GM10248 (cell line): ENCODE data around the gene ZKSCAN1.

Experiments used
- CTCF ChIA-PET: fragments of 300-600 bp; sonication (Branson Sonifier 250); formaldehyde crosslinking; extraction: SDS; loops from one replicate; lab custom pipeline; 2021; ENCODE audit warnings: antibody characterized with exemption; lab: Yijun Ruan, JAX
- POLR2A ChIA-PET: fragments of 350-650 bp; sonication (Branson Sonifier 250); formaldehyde crosslinking; extraction: SDS; loops from one replicate; lab custom pipeline; 2020; ENCODE audit warnings: antibody characterized with exemption; lab: Yijun Ruan, JAX
- DNase-seq: peaks from one replicate; pipeline ENCODE4 v3.0.0; 2012; ENCODE audit errors: extremely low spot score
- CTCF ChIP-seq: IDR thresholded peaks from 2 replicates; pipeline ENCODE4 v1.5.1; 2012; ENCODE audit warnings: mild to moderate bottlenecking, low read depth; ENCODE audit errors: extremely low read depth, missing control alignments, control extremely low read depth

ZKSCAN1 gene

DNA sequence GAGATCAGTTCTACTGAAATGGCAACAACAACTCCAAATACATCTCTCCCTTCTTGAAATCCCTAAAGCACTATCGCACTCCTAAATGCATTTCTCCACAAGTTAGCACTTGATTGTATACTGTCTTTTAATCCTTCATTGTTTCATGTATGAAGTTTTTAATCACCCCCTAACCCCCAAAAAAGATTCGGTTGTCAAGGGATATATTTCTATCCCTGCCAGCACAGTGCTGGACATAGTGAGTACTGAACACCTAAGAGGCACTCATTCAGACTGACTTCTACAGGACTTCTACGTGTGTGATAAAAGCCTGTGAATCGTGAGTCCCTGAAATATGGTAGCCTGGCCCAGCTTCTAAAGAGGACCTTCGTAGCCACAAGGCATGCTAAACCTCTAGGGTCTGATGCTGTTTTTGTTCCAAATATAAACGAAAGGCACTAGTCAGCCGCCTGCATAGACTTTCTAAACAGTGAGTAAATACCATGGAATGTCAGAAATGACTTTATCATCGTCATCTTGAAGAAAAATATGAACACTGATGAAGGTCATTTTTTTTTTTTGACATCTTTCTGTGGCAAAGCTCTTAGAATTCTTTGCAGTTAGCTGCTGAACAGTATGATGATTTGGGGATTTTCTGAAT is 19.6 kb downstream of the ZKSCAN1 start:
- POLR2A ChIA-PET, result no interaction called here
- TF ChIP-seq CTCF, result no peak
- CTCF ChIA-PET, result no interaction called here
- DNase-seq, result no peak

DNA sequence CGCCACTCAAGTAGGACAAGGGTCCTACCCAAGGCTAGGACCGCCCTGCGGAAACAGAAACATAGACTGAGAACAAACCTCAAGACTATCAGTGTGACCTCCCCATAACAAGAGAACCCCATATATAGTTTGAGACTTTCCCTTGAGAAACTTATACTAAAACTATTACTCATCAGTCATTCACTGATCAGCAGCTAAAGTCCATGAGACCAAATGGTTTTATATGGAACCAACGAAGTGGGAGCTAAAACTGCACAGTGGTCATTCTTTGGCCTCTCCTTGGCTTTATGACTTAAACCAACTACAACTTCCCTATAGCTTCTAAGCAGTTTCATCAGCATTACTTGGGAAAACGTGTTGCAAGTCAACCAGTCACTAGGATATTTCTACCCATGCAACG is 20.5 kb downstream of the ZKSCAN1 start:
- DNase-seq, result no peak
- TF ChIP-seq CTCF, result no peak
- POLR2A ChIA-PET, result no interaction called here
- CTCF ChIA-PET, result interaction anchor here (0.9 kb wide), 1 partner anchor 56 kb away, joined by 4 read pairs; no protein-coding TSS in a partner anchor

- DNase-seq, result no peak
- no peak for TF ChIP-seq CTCF
- POLR2A ChIA-PET, result no interaction called here
- CTCF ChIA-PET, result no interaction called here
Measured at GRCh38 chr7:100038326-100038725, 22.9 kb downstream of the ZKSCAN1 start.

- POLR2A ChIA-PET, result no interaction called here
- CTCF ChIA-PET, result no interaction called here
Measured at GRCh38 chr7:100040575-100040974, 25.2 kb downstream of the ZKSCAN1 start.

GRCh38 chr7:100044718-100045117 is 29.3 kb downstream of the ZKSCAN1 start:
- peak; percentile 20 for TF ChIP-seq CTCF
- DNase-seq, result peak; percentile 39
- CTCF ChIA-PET, result no interaction called here
- POLR2A ChIA-PET, result interaction anchor here (0.5 kb wide), 1 partner anchor 29 kb away, joined by 4 read pairs; the partner anchor contains the start of gene ZKSCAN1

More at GRCh38 chr7:100040575-100040974, 25.2 kb downstream of the ZKSCAN1 start:
- DNase-seq, result no peak
- no peak for TF ChIP-seq CTCF

DNA sequence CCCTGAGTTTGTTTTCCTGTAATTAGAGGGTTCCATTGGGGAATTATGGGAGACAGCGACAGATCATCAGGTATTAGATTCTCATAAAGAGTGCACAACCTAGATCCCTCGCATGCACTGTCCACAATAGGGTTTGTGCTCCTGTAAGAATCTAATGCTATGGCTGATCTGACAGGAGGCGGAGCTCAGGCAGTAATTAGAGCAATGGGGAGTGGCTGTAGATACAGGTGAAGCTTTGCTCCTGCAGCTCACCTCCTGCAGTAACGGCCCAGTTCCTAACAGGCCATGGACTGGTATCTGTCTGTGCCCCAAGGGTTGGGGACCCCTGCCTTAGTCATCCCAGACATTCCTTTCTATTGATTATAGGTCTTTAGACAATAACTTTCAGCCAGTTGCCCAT is 33.3 kb downstream of the ZKSCAN1 start:
- ChIA-PET POLR2A (no interaction called here), CTCF (interaction anchor here (1.2 to 1.8 kb wide), 3 partner anchors 10 to 26 kb away, joined by 4 to 7 read pairs (median 5); no protein-coding TSS in a partner anchor)
- DNase-seq, result no peak
- no peak for TF ChIP-seq CTCF
